Hippocampal formation (tissue), 2 donors: ENCODE measurements around the gene SRM.

ENCODE experiments used
- DNase-seq, 2 donors: peaks; one replicate each; lab custom pipeline; 2025; lab: John Stamatoyannopoulos, UW

SRM gene

GRCh38 chr1:11013160-11013531 lies 46.7 kb downstream of the SRM start:
- DNase-seq, result no peak

GRCh38 chr1:11012260-11013159 lies 47.3 kb downstream of the SRM start, which contains the start of gene TARDBP:
Gene TARDBP, plus strand, starts transcription at chr1:11012654. Its CDS starts 1,074 bp downstream, at chr1:11013728.
- DNase-seq, result peak; percentile 85 to 91
